H1 (cell line): ENCODE measurements around the gene PRRT2. TPM values are rescaled to one million over a fixed set of nuclear protein-coding genes. Genes with fewer than 3 reads are reported as not detected.

Experiments
- HDAC2 ChIP-seq, 2 experiments: fragments of 300-600 bp in 1 of 2; sonication (generic) in 1 of 2; IDR thresholded peaks; 2 replicates each; pipeline ENCODE4 v1.6.1; 2011 to 2012; ENCODE audit warnings: low read depth in 2 of 2, low read length in 2 of 2, mild to moderate bottlenecking in 2 of 2, moderate library complexity in 2 of 2, borderline replicate concordance in 1 of 2, inconsistent platforms in 1 of 2
- RXRA ChIP-seq: IDR thresholded peaks from 2 replicates; pipeline ENCODE4 v1.6.1; 2011; ENCODE audit warnings: low read depth, mild to moderate bottlenecking, low read length, moderate library complexity; ENCODE audit not compliant: insufficient read depth
- polyA plus RNA-seq, 7 experiments: library from polyadenylated mRNA; depleted of rRNA in 3 of 7; stranded (reverse) in 5 of 7; unstranded in 2 of 7; fragments of >200 nt in 5 of 7; fragments of 200-250 nt in 2 of 7; gene quantifications; 1 replicate in 5 of 7; 2 replicates in 1 of 7; 4 replicates in 1 of 7; pipeline versions ENCODE4 v1.2.1 to v1.2.3, GENCODE V29; 2011 to 2013; ENCODE audit warnings: missing spikeins in 2 of 7, mixed read lengths in 2 of 7
- total RNA-seq: library from RNA; stranded (reverse); fragmentation: NEBNext Ultra II Directional; extraction: Animal tissue kit (Norgen Biotek cat#: 25700); gene quantifications from 2 replicates; pipeline ENCODE4 v1.2.1, GENCODE V29; 2021

Gene PRRT2
- total and polyA plus RNA-seq, 2 of the 8 experiments (the other 6 are each of a cell fraction or from before 2014, with no cell fraction given) = 12.8 to 32.6 TPM

- 0 out of 4 replicates have a peak, but pooled peaks of 1 of the 2 experiments have one; percentile 41 for TF ChIP-seq HDAC2 (IDR thresholded peaks at IDR 0.05; ENCODE audit: borderline replicate concordance in 1 of 2, low read depth in 2 of 2, low read length in 2 of 2)
- no peak for TF ChIP-seq RXRA
These were observed 3.2 kb downstream of the PRRT2 start (continued) for GRCh38 chr16:29815032-29815721.
